Measurements from ENCODE around the gene AAK1. TPM values are rescaled to one million over a fixed set of nuclear protein-coding genes. Genes with fewer than 3 reads are reported as not detected.

Gene AAK1
- total RNA-seq, 1 experiment from 2014 or later = 46.8 TPM

DNA sequence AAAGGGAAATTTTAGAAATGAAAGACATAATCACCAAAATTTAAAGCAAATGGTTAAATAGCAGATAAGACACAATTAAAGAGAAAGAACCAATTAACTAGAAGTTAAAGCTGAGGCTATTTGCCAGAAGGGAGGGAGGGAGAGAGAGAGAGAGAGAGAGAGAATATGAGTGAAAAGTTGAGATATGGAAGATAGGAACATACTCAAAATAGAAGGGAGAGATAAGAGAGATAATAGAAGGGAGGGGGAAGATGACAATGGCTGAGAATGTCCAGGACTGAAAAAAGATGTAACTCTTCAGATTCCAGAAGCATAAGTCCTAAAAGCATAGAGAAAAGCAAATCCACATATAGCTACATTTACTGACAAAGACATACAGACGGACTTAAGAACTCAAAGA, 17.1 kb upstream of the AAK1 start:
- no peaks in the 10 kb centered on the region for H3K27me3 ChIP-seq (ENCODE audit: low read length)
- no peaks in the 10 kb centered on the region for H3K36me3 ChIP-seq (ENCODE audit: low read depth, low read length)
- BruUV-seq (replicated peaks) = no TSS peak
- H3K9ac ChIP-seq (ENCODE audit: low read length) = no peak overlapping the region
- H3K4me1 ChIP-seq (ENCODE audit: insufficient read depth, low read length) = no peaks in the 10 kb centered on the region
- no peak overlapping the region for H3K4me3 ChIP-seq (ENCODE audit: low read length)
- CTCF ChIA-PET = interaction anchor here (0.7 kb wide), 1 partner anchor 17 kb away, joined by 5 read pairs; the partner anchor contains the start of gene AAK1
- TF ChIP-seq, protein P1, sequence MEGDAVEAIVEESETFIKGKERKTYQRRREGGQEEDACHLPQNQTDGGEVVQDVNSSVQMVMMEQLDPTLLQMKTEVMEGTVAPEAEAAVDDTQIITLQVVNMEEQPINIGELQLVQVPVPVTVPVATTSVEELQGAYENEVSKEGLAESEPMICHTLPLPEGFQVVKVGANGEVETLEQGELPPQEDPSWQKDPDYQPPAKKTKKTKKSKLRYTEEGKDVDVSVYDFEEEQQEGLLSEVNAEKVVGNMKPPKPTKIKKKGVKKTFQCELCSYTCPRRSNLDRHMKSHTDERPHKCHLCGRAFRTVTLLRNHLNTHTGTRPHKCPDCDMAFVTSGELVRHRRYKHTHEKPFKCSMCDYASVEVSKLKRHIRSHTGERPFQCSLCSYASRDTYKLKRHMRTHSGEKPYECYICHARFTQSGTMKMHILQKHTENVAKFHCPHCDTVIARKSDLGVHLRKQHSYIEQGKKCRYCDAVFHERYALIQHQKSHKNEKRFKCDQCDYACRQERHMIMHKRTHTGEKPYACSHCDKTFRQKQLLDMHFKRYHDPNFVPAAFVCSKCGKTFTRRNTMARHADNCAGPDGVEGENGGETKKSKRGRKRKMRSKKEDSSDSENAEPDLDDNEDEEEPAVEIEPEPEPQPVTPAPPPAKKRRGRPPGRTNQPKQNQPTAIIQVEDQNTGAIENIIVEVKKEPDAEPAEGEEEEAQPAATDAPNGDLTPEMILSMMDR (conservative IDR thresholded peaks at IDR 0.05; ENCODE audit: low read depth, low read length) = no peak
- H4K20me1 ChIP-seq (ENCODE audit: low read length) = no peaks in the 10 kb centered on the region
- H3K79me2 ChIP-seq (ENCODE audit: low read length) = no peaks in the 10 kb centered on the region
- no peak overlapping the region for H3K4me2 ChIP-seq (ENCODE audit: low read length)
- POLR2A ChIA-PET (ENCODE audit: unreplicated experiment) = no interaction called here
- no peaks in the 10 kb centered on the region for H3K9me2 ChIP-seq (replicated peaks; ENCODE audit: low read length)
- no peak overlapping the region for H3K27ac ChIP-seq (ENCODE audit: low read length)
- H3K9me3 ChIP-seq (ENCODE audit: low read length) = no peaks in the 10 kb centered on the region
- no peak overlapping the region for H2AFZ ChIP-seq (ENCODE audit: low read length)
- DNase-seq (no peak), ATAC-seq (no peak)
- intact Hi-C loops (cut with micrococcal nuclease) = no loop called here
- no peaks in the 10 kb centered on the region for H3F3A ChIP-seq (ENCODE audit: low read length, unreplicated experiment)

DNA sequence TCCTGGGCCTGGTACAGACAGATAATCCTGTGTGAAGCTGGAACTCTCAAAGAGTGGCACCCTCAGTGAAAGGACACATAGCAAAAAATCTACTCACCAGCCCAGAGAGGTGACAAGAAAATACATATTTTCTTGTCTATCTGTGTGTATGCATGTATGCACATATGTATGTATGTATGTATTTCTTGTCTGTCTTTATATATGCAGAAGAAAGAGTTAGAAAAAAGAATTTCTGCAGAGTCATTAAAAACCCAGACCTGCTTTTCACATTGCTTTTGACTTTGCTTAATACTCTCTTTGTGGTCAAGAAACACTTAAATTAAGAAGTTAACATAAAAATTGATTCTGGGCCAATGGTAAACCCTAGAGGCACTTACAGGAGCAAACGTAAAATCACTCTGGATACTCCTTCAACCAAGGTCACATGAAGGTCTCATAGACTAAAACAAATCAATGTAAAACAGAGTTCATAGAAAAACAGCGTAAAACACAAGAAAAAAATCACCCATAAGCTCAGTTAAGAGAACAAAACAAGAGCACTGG, 16.5 kb upstream of the AAK1 start:
- ATAC-seq (no peak), DNase-seq (no peak)
- BruUV-seq (replicated peaks) = no TSS peak
- H4K20me1 ChIP-seq (ENCODE audit: low read length) = no peaks in the 10 kb centered on the region
- no peak overlapping the region for H2AFZ ChIP-seq (ENCODE audit: low read length)
- no peaks in the 10 kb centered on the region for H3K9me3 ChIP-seq (ENCODE audit: low read length)
- H3K9ac ChIP-seq (ENCODE audit: low read length) = no peak overlapping the region
- H3F3A ChIP-seq (ENCODE audit: low read length, unreplicated experiment) = no peaks in the 10 kb centered on the region
- POLR2A ChIA-PET (ENCODE audit: unreplicated experiment) = no interaction called here
- no peak overlapping the region for H3K4me3 ChIP-seq (ENCODE audit: low read length)
- intact Hi-C loops (cut with micrococcal nuclease) = no loop called here
- H3K27ac ChIP-seq (ENCODE audit: low read length) = no peak overlapping the region
- H3K9me2 ChIP-seq (replicated peaks; ENCODE audit: low read length) = no peaks in the 10 kb centered on the region
- H3K36me3 ChIP-seq (ENCODE audit: low read depth, low read length) = no peaks in the 10 kb centered on the region
- no peaks in the 10 kb centered on the region for H3K27me3 ChIP-seq (ENCODE audit: low read length)
- no peaks in the 10 kb centered on the region for H3K4me1 ChIP-seq (ENCODE audit: insufficient read depth, low read length)
- TF ChIP-seq, protein P1 (conservative IDR thresholded peaks at IDR 0.05; ENCODE audit: low read depth, low read length) = no peak
- TF ChIP-seq EZH2 (IDR thresholded peaks at IDR 0.05; ENCODE audit: low read length, unreplicated experiment) = no peak
- TF ChIP-seq EZH2phosphoT487 (IDR thresholded peaks at IDR 0.05; ENCODE audit: borderline replicate concordance, low read length) = no peak
- CTCF ChIA-PET = no interaction called here
- H3K79me2 ChIP-seq (ENCODE audit: low read length) = no peaks in the 10 kb centered on the region
- no peak overlapping the region for H3K4me2 ChIP-seq (ENCODE audit: low read length)

DNA sequence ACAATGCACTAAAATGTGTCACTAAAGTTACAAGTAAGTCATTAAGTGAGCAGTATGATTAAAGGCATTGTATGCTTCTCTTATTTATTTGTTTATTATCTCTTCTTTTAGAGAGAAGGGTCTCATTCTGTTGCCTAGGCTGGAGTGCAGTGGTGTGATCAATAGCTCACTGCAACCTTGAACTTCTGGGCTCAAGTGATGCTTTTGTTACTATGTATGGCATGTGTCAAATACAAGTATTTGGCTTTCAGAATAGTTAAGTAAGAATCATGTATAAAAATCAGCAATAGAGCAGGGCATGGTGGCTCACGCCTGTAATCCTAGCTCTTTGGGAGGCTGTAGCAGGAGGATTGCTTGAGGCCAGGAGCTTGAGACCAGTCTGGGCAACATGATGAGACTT, 15.8 kb upstream of the AAK1 start:
- Histone ChIP-seq H3F3A (ENCODE audit: low read length, unreplicated experiment) (no peaks in the 10 kb centered on the region), H3K9me2 (replicated peaks; ENCODE audit: low read length) (no peaks in the 10 kb centered on the region), H3K36me3 (ENCODE audit: low read depth, low read length) (no peaks in the 10 kb centered on the region), H3K79me2 (ENCODE audit: low read length) (no peaks in the 10 kb centered on the region), H3K4me1 (ENCODE audit: insufficient read depth, low read length) (no peaks in the 10 kb centered on the region), H2AFZ (ENCODE audit: low read length) (no peak overlapping the region), H3K27ac (ENCODE audit: low read length) (no peak overlapping the region), H3K4me3 (ENCODE audit: low read length) (no peak overlapping the region), H3K4me2 (ENCODE audit: low read length) (no peak overlapping the region), H4K20me1 (ENCODE audit: low read length) (no peaks in the 10 kb centered on the region), H3K27me3 (ENCODE audit: low read length) (no peaks in the 10 kb centered on the region), H3K9me3 (ENCODE audit: low read length) (no peaks in the 10 kb centered on the region), H3K9ac (ENCODE audit: low read length) (no peak overlapping the region)
- intact Hi-C loops (cut with micrococcal nuclease) = no loop called here
- ATAC-seq (no peak), DNase-seq (no peak)
- ChIA-PET CTCF (no interaction called here), POLR2A (ENCODE audit: unreplicated experiment) (no interaction called here)
- BruUV-seq (replicated peaks) = no TSS peak
- TF ChIP-seq, protein P1 (conservative IDR thresholded peaks at IDR 0.05; ENCODE audit: low read depth, low read length) = no peak
- TF ChIP-seq EZH2phosphoT487 (IDR thresholded peaks at IDR 0.05; ENCODE audit: borderline replicate concordance, low read length) = no peak
